Skeletal muscle tissue (tissue), 4 donors: ENCODE measurements around the gene TM4SF4. TPM values are rescaled to one million over a fixed set of nuclear protein-coding genes. Genes with fewer than 3 reads are reported as not detected.
"Not testable (repeated sequence)": the region's sequence is repeated elsewhere in the genome, so short reads cannot be mapped to it uniquely, and the experiment has no call there.

Source experiments
- H3K27ac ChIP-seq: one replicate; pipeline ENCODE4 v1.7.0; 2013; ENCODE audit warnings: mild to moderate bottlenecking, low read depth, low read length, inconsistent platforms
- H3K27me3 ChIP-seq, 3 donors: one replicate each; pipeline ENCODE4 v1.7.0; 2013; ENCODE audit warnings: low read length in 3 of 3; ENCODE audit not compliant: control insufficient read depth in 3 of 3, insufficient read depth in 3 of 3
- H3K36me3 ChIP-seq, 3 donors: one replicate each; pipeline ENCODE4 v1.7.0; 2013; ENCODE audit warnings: low read length in 3 of 3; ENCODE audit not compliant: control insufficient read depth in 3 of 3, insufficient read depth in 3 of 3
- H3K4me1 ChIP-seq, 3 donors: one replicate each; pipeline ENCODE4 v1.7.0; 2013; ENCODE audit warnings: low read length in 3 of 3, mild to moderate bottlenecking in 3 of 3; ENCODE audit not compliant: control insufficient read depth in 3 of 3, insufficient read depth in 3 of 3
- H3K4me3 ChIP-seq, 3 donors: one replicate each; pipeline ENCODE4 v1.7.0; 2013; ENCODE audit warnings: low read length in 3 of 3
- H3K9ac ChIP-seq, 3 donors: one replicate each; pipeline ENCODE4 v1.7.0; 2013; ENCODE audit warnings: low read length in 3 of 3, mild to moderate bottlenecking in 3 of 3, moderate library complexity in 2 of 3, low read depth in 1 of 3
- H3K9me3 ChIP-seq, 3 donors: one replicate each; pipeline ENCODE4 v1.7.0; 2013; ENCODE audit warnings: low read length in 3 of 3; ENCODE audit not compliant: control insufficient read depth in 3 of 3
- total RNA-seq: library from RNA; depleted of rRNA; stranded (reverse); fragments of >200 nt; gene quantifications from one replicate; pipeline ENCODE4 v1.2.3, GENCODE V29; 2014
- donor health status: Osteomylitis.

Gene TM4SF4
- total RNA-seq, 1 donor from 2014 or later, result not detected

DNA sequence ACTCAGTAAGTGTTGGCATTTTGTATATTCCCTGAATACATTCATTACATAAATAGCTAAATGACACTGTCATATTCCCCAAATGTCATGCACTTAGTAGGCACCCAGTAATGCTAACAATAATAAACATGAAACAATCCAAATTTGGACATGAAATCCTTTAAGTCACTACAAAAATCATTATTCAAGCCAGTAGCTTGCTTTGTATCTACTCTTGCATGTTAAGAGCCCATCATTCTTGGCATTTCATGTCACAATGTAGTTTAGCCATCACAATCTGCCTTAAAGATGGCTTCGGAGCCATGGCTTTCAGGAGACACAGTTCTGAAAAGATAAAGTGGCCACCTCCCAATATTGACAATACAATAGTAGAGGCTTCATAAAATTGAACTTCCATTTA, 32.9 kb upstream of the TM4SF4 start:
- H3K9me3 ChIP-seq, result no peaks in the 10 kb centered on the region
- no peaks in the 10 kb centered on the region for H3K27me3 ChIP-seq
- H3K4me3 ChIP-seq, result no peak overlapping the region
- no peaks in the 10 kb centered on the region for H3K36me3 ChIP-seq
- peaks cover 4 to 7% (median 4%) of the 10 kb centered on the region in 3 donors for H3K4me1 ChIP-seq
- H3K27ac ChIP-seq, result no peak overlapping the region
- no peak overlapping the region for H3K9ac ChIP-seq

DNA sequence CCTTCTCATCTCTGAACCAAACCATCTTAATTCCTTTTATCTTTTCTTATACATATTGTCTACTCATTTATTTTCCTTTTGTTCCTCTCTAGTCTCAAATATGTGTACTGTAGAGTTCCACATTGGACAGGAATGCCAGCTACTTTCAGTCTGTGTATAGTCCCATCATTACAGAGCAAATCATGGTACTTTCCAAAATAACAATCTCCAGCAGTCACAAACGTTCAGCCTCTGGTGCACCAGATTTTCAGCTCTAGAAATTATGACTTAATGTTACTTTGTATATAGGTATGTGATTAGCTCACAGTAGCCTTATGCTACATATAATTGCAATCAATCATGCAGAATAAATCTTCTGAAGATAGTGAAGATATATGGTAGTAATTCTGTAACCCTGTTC, 32.5 kb upstream of the TM4SF4 start:
- H3K27me3 ChIP-seq, result no peaks in the 10 kb centered on the region
- no peak overlapping the region for H3K4me3 ChIP-seq
- H3K27ac ChIP-seq, result no peak overlapping the region
- H3K4me1 ChIP-seq, result peaks cover 4 to 7% (median 4%) of the 10 kb centered on the region in 3 donors
- H3K9me3 ChIP-seq, result no peaks in the 10 kb centered on the region
- no peak overlapping the region for H3K9ac ChIP-seq
- H3K36me3 ChIP-seq, result no peaks in the 10 kb centered on the region

DNA sequence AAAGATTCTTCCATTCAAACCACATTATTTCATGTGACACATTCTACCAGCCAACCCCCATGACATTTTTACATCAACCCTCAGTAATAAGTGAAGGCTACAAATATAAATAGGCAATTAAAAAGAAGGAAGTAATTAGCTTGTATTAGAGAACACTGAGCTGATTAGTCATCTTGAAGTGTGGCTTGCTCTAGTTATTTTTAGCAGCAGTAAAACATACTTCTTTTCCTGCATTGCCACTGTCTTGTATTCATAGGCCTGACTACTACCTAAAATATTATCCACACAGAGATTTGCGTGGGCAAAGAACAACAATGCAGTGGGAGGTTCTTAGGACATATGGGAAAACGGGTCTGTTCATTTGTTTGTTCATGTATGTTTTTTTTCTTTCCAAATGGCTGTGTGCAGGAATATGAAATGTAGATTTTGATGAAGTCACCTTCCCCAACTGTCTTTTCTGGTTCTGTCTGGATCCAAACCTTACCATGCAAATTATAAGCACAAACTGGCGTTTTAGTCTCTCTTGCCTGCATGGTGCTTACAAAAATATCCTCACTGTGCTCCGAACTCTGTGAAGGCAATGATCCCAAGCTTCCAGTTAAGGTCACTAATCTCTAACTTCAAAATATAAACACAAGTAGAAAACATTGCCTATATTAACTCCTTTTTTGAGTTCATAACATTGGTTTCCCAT, 31.5 kb upstream of the TM4SF4 start:
- no peaks in the 10 kb centered on the region for H3K9me3 ChIP-seq
- H3K27me3 ChIP-seq, result no peaks in the 10 kb centered on the region
- H3K4me1 ChIP-seq, result peaks cover 4 to 7% (median 4%) of the 10 kb centered on the region in 3 donors
- H3K4me3 ChIP-seq, result no peak overlapping the region
- H3K9ac ChIP-seq, result peak overlapping the region in 1 of 3 donors; percentile 8
- no peaks in the 10 kb centered on the region for H3K36me3 ChIP-seq
- no peak overlapping the region for H3K27ac ChIP-seq

DNA sequence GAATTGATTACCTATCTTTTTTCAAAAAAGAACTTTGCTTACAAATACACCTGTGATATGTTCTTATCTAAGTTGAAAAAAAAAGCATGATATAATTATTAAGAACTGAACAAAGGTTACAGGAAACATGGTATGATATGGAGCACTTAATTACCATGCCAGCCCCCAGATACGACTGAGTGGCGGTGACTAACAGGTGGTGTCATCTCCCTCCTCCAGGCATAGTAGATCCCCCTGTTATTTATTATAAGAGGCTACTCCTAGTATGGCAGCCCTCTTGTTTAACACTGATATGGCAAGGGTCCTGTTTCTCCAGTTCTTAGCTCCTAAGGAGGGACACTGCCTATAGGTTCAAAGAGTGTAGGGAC, 31.0 kb upstream of the TM4SF4 start:
- no peaks in the 10 kb centered on the region for H3K27me3 ChIP-seq
- no peak overlapping the region for H3K27ac ChIP-seq
- H3K36me3 ChIP-seq, result no peaks in the 10 kb centered on the region
- H3K9ac ChIP-seq, result no peak overlapping the region
- peaks cover 4 to 7% (median 4%) of the 10 kb centered on the region in 3 donors for H3K4me1 ChIP-seq
- H3K9me3 ChIP-seq, result no peaks in the 10 kb centered on the region
- H3K4me3 ChIP-seq, result no peak overlapping the region

DNA sequence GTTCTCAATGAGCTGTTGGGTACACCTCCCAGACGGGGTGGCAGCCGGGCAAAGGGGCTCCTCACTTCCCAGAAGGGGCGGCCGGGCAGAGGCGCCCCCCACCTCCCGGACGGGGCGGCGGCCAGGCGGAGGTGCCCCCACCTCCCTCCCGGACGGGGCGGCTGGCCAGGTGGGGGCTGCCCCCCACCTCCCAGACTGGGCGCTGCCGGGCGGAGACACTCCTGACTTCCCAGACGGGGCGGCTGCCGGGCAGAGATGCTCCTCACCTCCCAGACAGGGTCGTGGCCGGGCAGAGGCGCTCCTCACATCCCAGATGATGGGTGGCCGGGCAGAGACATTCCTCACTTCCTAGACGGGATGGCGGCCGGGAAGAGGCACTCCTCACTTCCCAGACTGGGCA, 29.6 kb upstream of the TM4SF4 start:
- not testable (repeated sequence) for H3K4me3 ChIP-seq, H3K27me3 ChIP-seq, H3K9ac ChIP-seq, H3K9me3 ChIP-seq, H3K27ac ChIP-seq, H3K36me3 ChIP-seq
- peaks cover 7 to 11% (median 10%) of the 10 kb centered on the region in 3 donors for H3K4me1 ChIP-seq

DNA sequence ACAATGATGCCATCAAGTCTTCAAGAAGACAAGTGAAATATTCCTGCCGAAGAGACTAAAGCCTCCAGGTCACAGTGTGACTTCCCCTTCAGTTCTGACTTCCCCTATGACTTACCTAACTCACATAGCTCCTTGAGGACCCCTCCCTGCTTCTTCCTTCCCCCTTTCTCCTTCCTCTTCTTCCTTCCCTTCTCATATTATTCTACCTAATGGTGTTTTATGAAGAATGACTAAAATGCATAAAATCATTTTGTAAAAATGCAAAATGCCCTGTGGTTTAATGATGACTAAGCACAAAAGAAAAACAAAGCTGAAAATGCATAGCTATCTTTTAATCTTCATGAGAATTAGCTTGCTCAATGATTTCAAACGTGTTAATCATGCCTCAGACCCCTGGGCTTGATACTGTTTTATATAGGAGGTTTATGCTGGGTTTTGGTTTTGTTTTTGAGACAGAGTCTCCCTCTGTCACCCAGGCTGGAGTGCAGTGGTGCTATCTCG, 26.1 kb upstream of the TM4SF4 start:
- Histone ChIP-seq H3K36me3 (no peaks in the 10 kb centered on the region), H3K4me3 (no peak overlapping the region), H3K27me3 (no peaks in the 10 kb centered on the region), H3K9ac (no peak overlapping the region), H3K27ac (no peak overlapping the region), H3K4me1 (peaks cover 6 to 12% (median 9%) of the 10 kb centered on the region in 3 donors), H3K9me3 (no peaks in the 10 kb centered on the region)

DNA sequence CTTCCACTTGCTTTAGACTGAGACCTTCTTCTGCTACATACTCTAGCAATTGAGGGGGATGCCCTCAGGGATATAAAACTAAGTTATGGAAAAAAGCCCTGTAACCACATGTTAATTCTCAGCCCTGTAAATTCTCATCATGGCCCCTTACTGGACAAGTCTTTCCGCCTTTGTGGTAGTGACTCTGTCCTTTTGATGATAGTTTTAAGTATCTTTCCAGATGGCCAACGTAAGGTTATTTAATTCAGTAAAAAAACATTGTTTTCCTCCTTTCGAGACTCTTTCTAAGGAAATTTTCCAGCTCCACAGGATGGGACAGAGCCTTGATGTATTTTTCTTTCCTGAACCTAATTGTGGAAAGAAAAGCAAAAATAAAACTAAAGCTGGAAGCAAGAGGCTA, 25.3 kb upstream of the TM4SF4 start:
- H3K27me3 ChIP-seq, result no peaks in the 10 kb centered on the region
- H3K4me3 ChIP-seq, result no peak overlapping the region
- no peaks in the 10 kb centered on the region for H3K36me3 ChIP-seq
- no peak overlapping the region for H3K27ac ChIP-seq
- no peak overlapping the region for H3K9ac ChIP-seq
- H3K4me1 ChIP-seq, result peaks cover 6 to 12% (median 9%) of the 10 kb centered on the region in 3 donors
- H3K9me3 ChIP-seq, result no peaks in the 10 kb centered on the region

DNA sequence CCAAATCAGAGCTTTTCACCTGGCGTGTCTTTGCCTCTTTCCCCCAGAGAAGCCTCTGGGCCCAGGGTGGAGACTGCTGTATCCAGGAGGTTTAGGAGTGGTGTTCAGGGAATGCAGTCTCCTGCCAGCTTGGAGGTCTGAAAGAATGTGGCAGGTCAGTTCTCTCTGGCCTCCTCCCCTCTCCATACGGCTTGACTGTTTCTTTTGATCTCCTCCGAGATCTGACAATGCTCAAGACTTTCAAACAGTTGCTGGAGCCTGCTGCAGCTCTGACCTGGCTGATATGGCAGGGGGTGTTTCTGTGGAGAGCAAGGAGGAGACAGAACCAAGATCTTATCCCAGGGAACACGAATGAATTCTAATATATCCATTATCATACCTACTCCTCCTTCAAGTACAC, 24.7 kb upstream of the TM4SF4 start:
- Histone ChIP-seq H3K27me3 (no peaks in the 10 kb centered on the region), H3K4me3 (no peak overlapping the region), H3K9me3 (no peaks in the 10 kb centered on the region), H3K27ac (no peak overlapping the region), H3K36me3 (no peaks in the 10 kb centered on the region), H3K4me1 (peaks cover 6 to 12% (median 9%) of the 10 kb centered on the region in 3 donors), H3K9ac (no peak overlapping the region)

DNA sequence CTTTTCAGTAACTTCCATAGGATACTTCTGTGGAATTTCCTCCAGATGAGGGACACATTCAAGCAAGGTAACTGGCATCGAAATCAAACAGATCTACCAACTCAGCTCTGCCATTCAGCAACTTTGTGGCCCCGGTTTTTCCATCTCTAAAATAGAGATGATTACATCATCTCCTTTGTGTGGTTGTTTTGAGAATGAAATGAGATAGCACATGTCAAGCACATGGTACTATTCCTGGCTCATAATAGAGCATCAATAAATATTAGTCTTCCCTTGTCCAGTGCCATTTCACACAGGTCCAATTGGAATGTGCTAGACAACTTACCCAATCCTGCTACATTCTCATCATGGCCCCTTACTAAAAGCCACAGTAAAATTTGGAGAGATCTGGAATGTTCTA, 24.2 kb upstream of the TM4SF4 start:
- Histone ChIP-seq H3K9ac (no peak overlapping the region), H3K27me3 (no peaks in the 10 kb centered on the region), H3K27ac (no peak overlapping the region), H3K4me1 (peaks cover 6 to 12% (median 9%) of the 10 kb centered on the region in 3 donors), H3K4me3 (no peak overlapping the region), H3K9me3 (no peaks in the 10 kb centered on the region), H3K36me3 (no peaks in the 10 kb centered on the region)

DNA sequence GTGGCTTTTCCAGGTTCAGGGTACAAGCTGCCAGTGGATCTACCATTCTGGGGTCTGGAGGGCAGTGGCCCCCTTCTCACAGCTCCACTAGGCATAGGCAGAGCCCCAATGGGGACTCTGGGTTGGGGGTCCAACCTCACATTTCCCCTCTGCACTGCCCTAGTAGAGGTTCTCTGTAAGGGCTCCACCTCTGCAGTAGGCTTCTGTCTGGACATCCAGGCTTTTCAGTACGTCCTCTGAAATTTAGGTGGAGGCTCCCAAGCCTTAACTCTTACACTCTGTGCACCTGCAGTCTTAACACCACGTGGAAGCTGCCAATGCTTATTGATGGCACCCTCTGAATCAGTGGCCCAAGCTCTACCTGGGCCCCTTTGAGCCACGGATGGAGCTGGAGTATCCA, 22.5 kb upstream of the TM4SF4 start:
- no peaks in the 10 kb centered on the region for H3K27me3 ChIP-seq
- no peak overlapping the region for H3K9ac ChIP-seq
- no peak overlapping the region for H3K27ac ChIP-seq
- no peaks in the 10 kb centered on the region for H3K36me3 ChIP-seq
- no peaks in the 10 kb centered on the region for H3K9me3 ChIP-seq
- peaks cover 6 to 12% (median 9%) of the 10 kb centered on the region in 3 donors for H3K4me1 ChIP-seq
- H3K4me3 ChIP-seq, result no peak overlapping the region
